Peyer's patch (tissue), 4 donors: Measurements from ENCODE around the gene SLC25A13.

Experiments used
- POLR2A ChIP-seq, 2 donors: fragments of 450-650 bp; IDR thresholded peaks; one replicate each; pipeline ENCODE4 v1.5.1; 2017; ENCODE audit warnings: antibody characterized with exemption in 2 of 2, mild to moderate bottlenecking in 2 of 2, moderate library complexity in 2 of 2
- TF ChIP-seq, protein P1 (sequence below), 6 experiments: fragments of 450-650 bp in 4 of 6; fragments of 200-600 bp in 2 of 6; sonication (generic) in 1 of 6; IDR thresholded peaks; one replicate each; pipeline ENCODE4 v1.5.1; 2017 to 2019; ENCODE audit warnings: antibody characterized with exemption in 6 of 6, mild to moderate bottlenecking in 3 of 6, moderate library complexity in 1 of 6

DNA sequence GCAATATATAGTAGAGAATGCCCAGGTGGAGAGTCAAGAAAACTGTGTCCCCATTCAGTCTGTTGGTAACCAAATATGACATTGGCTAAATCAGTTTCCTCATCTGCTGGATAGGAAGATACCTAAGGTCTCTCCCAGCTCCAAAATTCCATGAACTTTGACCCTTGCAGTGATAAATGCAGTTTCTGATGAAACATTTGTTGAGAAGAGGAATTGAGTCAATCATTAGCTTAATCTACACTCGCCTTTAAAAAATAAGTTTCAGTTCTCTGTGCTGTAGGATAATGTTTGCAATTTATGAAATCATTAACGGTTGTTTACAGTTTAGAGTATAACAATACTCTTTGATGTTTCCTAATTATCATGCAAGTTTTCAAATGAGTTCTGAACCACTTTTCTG lies 38.0 kb upstream of the SLC25A13 start:
- TF ChIP-seq, protein P1, sequence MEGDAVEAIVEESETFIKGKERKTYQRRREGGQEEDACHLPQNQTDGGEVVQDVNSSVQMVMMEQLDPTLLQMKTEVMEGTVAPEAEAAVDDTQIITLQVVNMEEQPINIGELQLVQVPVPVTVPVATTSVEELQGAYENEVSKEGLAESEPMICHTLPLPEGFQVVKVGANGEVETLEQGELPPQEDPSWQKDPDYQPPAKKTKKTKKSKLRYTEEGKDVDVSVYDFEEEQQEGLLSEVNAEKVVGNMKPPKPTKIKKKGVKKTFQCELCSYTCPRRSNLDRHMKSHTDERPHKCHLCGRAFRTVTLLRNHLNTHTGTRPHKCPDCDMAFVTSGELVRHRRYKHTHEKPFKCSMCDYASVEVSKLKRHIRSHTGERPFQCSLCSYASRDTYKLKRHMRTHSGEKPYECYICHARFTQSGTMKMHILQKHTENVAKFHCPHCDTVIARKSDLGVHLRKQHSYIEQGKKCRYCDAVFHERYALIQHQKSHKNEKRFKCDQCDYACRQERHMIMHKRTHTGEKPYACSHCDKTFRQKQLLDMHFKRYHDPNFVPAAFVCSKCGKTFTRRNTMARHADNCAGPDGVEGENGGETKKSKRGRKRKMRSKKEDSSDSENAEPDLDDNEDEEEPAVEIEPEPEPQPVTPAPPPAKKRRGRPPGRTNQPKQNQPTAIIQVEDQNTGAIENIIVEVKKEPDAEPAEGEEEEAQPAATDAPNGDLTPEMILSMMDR (IDR thresholded peaks at IDR 0.05): no peak
- TF ChIP-seq POLR2A (IDR thresholded peaks at IDR 0.05): no peak
